MM.1S (cell line): Measurements from ENCODE around the gene ZNF787.

Experiments
- DNase-seq: peaks from one replicate; pipeline ENCODE4 v3.0.0-alpha.2; 2015
- H2AFZ ChIP-seq: fragments of 300-600 bp; sonication (generic); 2 replicates; pipeline ENCODE4 v1.6.0; 2016; ENCODE audit warnings: antibody characterized with exemption, low read length
- H3F3A ChIP-seq: fragments of 300-600 bp; sonication (generic); 2 replicates; pipeline ENCODE4 v1.6.1; 2016; ENCODE audit warnings: mild to moderate bottlenecking, antibody characterized with exemption, low read length, moderate library complexity, mixed read lengths; ENCODE audit not compliant: insufficient read depth
- H3K27ac ChIP-seq: fragments of 300-600 bp; sonication (generic); 2 replicates; pipeline ENCODE4 v1.5.1; 2016; ENCODE audit warnings: mild to moderate bottlenecking, low read length
- H3K27me3 ChIP-seq: fragments of 300-600 bp; sonication (generic); replicated peaks from 2 replicates; pipeline ENCODE4 v1.6.0; 2016; ENCODE audit warnings: low read length; ENCODE audit not compliant: insufficient read depth
- H3K36me3 ChIP-seq: fragments of 300-600 bp; sonication (generic); replicated peaks from 2 replicates; pipeline ENCODE4 v1.6.1; 2016; ENCODE audit warnings: mild to moderate bottlenecking, low read length, mixed read lengths; ENCODE audit not compliant: insufficient read depth
- H3K4me1 ChIP-seq: fragments of 300-600 bp; sonication (generic); 2 replicates; pipeline ENCODE4 v1.6.1; 2016; ENCODE audit warnings: low read length, mixed read lengths
- H3K4me2 ChIP-seq: fragments of 300-600 bp; sonication (generic); 2 replicates; pipeline ENCODE4 v1.6.0; 2016; ENCODE audit warnings: low read depth, low read length
- H3K4me3 ChIP-seq: fragments of 300-600 bp; sonication (generic); 2 replicates; pipeline ENCODE4 v1.5.1; 2016; ENCODE audit warnings: low read length, mixed read lengths
- H3K79me2 ChIP-seq: fragments of 300-600 bp; sonication (generic); 2 replicates; pipeline ENCODE4 v1.6.1; 2016; ENCODE audit warnings: mixed run types, low read length, mixed read lengths
- H3K9ac ChIP-seq: fragments of 300-600 bp; sonication (generic); 2 replicates; pipeline ENCODE4 v1.6.1; 2016; ENCODE audit warnings: low read length, mixed read lengths
- H3K9me2 ChIP-seq: fragments of 300-600 bp; sonication (generic); replicated peaks from 2 replicates; pipeline ENCODE4 v1.6.1; 2016; ENCODE audit warnings: mild to moderate bottlenecking, low read length, mixed read lengths; ENCODE audit not compliant: insufficient read depth
- H3K9me3 ChIP-seq: fragments of 300-600 bp; sonication (generic); replicated peaks from 2 replicates; pipeline ENCODE4 v1.6.1; 2016; ENCODE audit warnings: mild to moderate bottlenecking, low read length, mixed read lengths; ENCODE audit not compliant: insufficient read depth
- H4K20me1 ChIP-seq: fragments of 300-600 bp; sonication (generic); 2 replicates; pipeline ENCODE4 v1.6.1; 2016; ENCODE audit warnings: mild to moderate bottlenecking, low read length, moderate library complexity, mixed read lengths; ENCODE audit not compliant: insufficient read depth
- EZH2 ChIP-seq: fragments of 300-600 bp; sonication (generic); optimal IDR thresholded peaks from 2 replicates; pipeline ENCODE3; 2017; ENCODE audit warnings: low read depth, mild to moderate bottlenecking, antibody characterized with exemption, low read length, mixed read lengths
- EZH2phosphoT487 ChIP-seq: fragments of 300-600 bp; sonication (generic); IDR thresholded peaks from 2 replicates; pipeline ENCODE4 v1.6.1; 2018; ENCODE audit warnings: antibody characterized with exemption, low read length
- TF ChIP-seq, protein P1 (sequence below): fragments of 300-600 bp; sonication (generic); IDR thresholded peaks from 2 replicates; pipeline ENCODE4 v1.5.1; 2016; ENCODE audit warnings: antibody characterized with exemption, low read length, mixed read lengths

The ZNF787 gene

GRCh38 chr19:56140583-56141416 is 19.7 kb upstream of the ZNF787 start, which contains the start of gene ZNF444:
TSS of gene ZNF444 (plus strand) at chr19:56141287. CDS start at chr19:56146912, 5,625 bp downstream.
- Histone ChIP-seq H3K4me1 (peaks cover 16% of the 10 kb centered on the region), H3F3A (peaks cover 17% of the 10 kb centered on the region), H3K9me3 (no peaks in the 10 kb centered on the region), H3K4me2 (peak within 1 kb of the TSS; percentile 77; the same call in 1 of the 2 replicates), H3K9ac (peak within 1 kb of the TSS; percentile 65), H3K27me3 (no peaks in the 10 kb centered on the region), H3K36me3 (no peaks in the 10 kb centered on the region), H3K79me2 (peaks cover 24% of the 10 kb centered on the region), H3K27ac (peak within 1 kb of the TSS; percentile 73; the same call in 1 of the 2 replicates), H3K4me3 (peak within 1 kb of the TSS; percentile 68), H2AFZ (peak within 1 kb of the TSS; percentile 71), H3K9me2 (no peaks in the 10 kb centered on the region), H4K20me1 (no peaks in the 10 kb centered on the region)
- TF ChIP-seq EZH2 (no peak), EZH2phosphoT487 (no peak)
- TF ChIP-seq, protein P1, sequence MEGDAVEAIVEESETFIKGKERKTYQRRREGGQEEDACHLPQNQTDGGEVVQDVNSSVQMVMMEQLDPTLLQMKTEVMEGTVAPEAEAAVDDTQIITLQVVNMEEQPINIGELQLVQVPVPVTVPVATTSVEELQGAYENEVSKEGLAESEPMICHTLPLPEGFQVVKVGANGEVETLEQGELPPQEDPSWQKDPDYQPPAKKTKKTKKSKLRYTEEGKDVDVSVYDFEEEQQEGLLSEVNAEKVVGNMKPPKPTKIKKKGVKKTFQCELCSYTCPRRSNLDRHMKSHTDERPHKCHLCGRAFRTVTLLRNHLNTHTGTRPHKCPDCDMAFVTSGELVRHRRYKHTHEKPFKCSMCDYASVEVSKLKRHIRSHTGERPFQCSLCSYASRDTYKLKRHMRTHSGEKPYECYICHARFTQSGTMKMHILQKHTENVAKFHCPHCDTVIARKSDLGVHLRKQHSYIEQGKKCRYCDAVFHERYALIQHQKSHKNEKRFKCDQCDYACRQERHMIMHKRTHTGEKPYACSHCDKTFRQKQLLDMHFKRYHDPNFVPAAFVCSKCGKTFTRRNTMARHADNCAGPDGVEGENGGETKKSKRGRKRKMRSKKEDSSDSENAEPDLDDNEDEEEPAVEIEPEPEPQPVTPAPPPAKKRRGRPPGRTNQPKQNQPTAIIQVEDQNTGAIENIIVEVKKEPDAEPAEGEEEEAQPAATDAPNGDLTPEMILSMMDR = no peak
- peak; percentile 98 for DNase-seq

DNA sequence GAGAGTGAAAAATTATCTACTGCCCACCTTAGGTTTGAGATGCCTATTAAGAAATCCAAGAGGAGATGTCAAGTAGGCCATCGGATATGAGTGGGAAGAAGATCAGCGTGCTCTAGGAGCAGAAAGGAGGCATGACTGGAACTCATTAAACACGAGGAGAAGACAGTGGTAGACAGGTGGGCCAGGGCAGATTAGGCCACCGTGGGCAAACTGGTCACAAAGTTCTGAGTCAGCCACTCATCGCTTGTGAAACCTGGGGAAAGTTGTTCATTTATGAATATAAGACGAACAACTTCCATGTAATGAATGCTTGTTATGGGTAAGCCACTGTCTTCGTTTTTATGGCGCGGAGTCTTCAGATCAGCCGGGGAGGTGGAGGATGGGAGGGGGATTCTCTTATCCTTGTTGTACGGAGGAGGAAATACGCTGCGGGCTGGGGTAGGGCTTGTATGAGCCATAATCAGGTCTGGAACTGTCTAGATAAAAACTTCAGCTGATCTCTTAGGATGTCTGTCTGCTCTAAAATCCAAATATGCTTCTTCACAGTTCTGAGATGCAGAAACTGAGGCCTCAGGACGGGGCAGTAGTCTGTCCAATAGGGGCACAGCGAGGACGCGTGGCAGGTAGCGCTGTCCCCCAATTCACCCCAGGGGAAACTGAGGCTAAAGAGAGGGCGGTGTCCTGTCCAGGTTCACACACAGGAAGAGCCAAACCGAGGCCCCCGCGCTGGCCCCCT is 18.9 kb upstream of the ZNF787 start:
- no peaks in the 10 kb centered on the region for H4K20me1 ChIP-seq
- peaks cover 23% of the 10 kb centered on the region for H3K4me1 ChIP-seq
- peak overlapping the region; percentile 68 for H3K4me3 ChIP-seq
- no peaks in the 10 kb centered on the region for H3K27me3 ChIP-seq
- H3F3A ChIP-seq = peaks cover 17% of the 10 kb centered on the region
- H3K27ac ChIP-seq = peak overlapping the region; percentile 73; the same call in 1 of the 2 replicates
- no peaks in the 10 kb centered on the region for H3K9me2 ChIP-seq
- H3K36me3 ChIP-seq = no peaks in the 10 kb centered on the region
- no peaks in the 10 kb centered on the region for H3K9me3 ChIP-seq
- H3K4me2 ChIP-seq = peak overlapping the region; percentile 77; the same call in 1 of the 2 replicates
- peaks cover 21% of the 10 kb centered on the region for H3K79me2 ChIP-seq
- peak overlapping the region; percentile 63 for H2AFZ ChIP-seq
- TF ChIP-seq EZH2phosphoT487 (no peak), EZH2 (no peak)
- TF ChIP-seq, protein P1 = no peak
- peak overlapping the region; percentile 65; the same call in 1 of the 2 replicates for H3K9ac ChIP-seq
- no peak for DNase-seq

GRCh38 chr19:56138069-56138468 is 17.0 kb upstream of the ZNF787 start:
- H3K4me2 ChIP-seq = no peak overlapping the region

More at GRCh38 chr19:56138069-56138468, 17.0 kb upstream of the ZNF787 start:
- no peak for TF ChIP-seq EZH2
- TF ChIP-seq, protein P1 = no peak
- no peak for TF ChIP-seq EZH2phosphoT487
- Histone ChIP-seq H3K9me2 (no peaks in the 10 kb centered on the region), H3F3A (peaks cover 17% of the 10 kb centered on the region), H3K9ac (no peak overlapping the region), H3K9me3 (no peaks in the 10 kb centered on the region), H3K27ac (no peak overlapping the region), H3K36me3 (no peaks in the 10 kb centered on the region), H3K4me3 (no peak overlapping the region), H2AFZ (no peak overlapping the region), H4K20me1 (no peaks in the 10 kb centered on the region), H3K27me3 (no peaks in the 10 kb centered on the region), H3K79me2 (peaks cover 15% of the 10 kb centered on the region), H3K4me1 (peaks cover 23% of the 10 kb centered on the region)
- no peak for DNase-seq
